ENCODE measurements around the gene ATP1A4.

ATP1A4 gene

GRCh38 chr1:160136121-160136925 is 15.1 kb upstream of the ATP1A4 start:
- ATAC-seq = no peak

GRCh38 chr1:160136926-160137200 is 14.5 kb upstream of the ATP1A4 start:
- no peak; the same call in 2 of the 3 replicates for ATAC-seq
- TF ChIP-seq POU6F1 (CRISPR knock-in tag; IDR thresholded peaks at IDR 0.05; ENCODE audit: borderline replicate concordance, low read depth) (no peak), RARB (CRISPR knock-in tag; IDR thresholded peaks at IDR 0.05) (no peak), ESRRG (CRISPR knock-in tag; IDR thresholded peaks at IDR 0.05) (no peak), GLIS3 (CRISPR knock-in tag; IDR thresholded peaks at IDR 0.05) (no peak), ZFP3 (CRISPR knock-in tag; IDR thresholded peaks at IDR 0.05) (no peak), TOX (CRISPR knock-in tag; IDR thresholded peaks at IDR 0.05; ENCODE audit: borderline replicate concordance) (no peak), ZFP30 (CRISPR knock-in tag; IDR thresholded peaks at IDR 0.05) (no peak), CREB5 (CRISPR knock-in tag; IDR thresholded peaks at IDR 0.05; ENCODE audit: low read depth) (no peak), ISL1 (CRISPR knock-in tag; IDR thresholded peaks at IDR 0.05) (no peak), TSHZ2 (CRISPR knock-in tag; IDR thresholded peaks at IDR 0.05) (no peak), ARNTL (CRISPR knock-in tag; IDR thresholded peaks at IDR 0.05; ENCODE audit: borderline replicate concordance, low read depth) (no peak), ZNF70 (CRISPR knock-in tag; IDR thresholded peaks at IDR 0.05) (no peak)

More at GRCh38 chr1:160136121-160136925, 15.1 kb upstream of the ATP1A4 start:
- TF ChIP-seq ISL1 (CRISPR knock-in tag; IDR thresholded peaks at IDR 0.05) (no peak), ARNTL (CRISPR knock-in tag; IDR thresholded peaks at IDR 0.05; ENCODE audit: borderline replicate concordance, low read depth) (no peak), ZFP30 (CRISPR knock-in tag; IDR thresholded peaks at IDR 0.05) (no peak), BACH2 (CRISPR knock-in tag; IDR thresholded peaks at IDR 0.05; ENCODE audit: borderline replicate concordance) (no peak), ZNF8 (CRISPR knock-in tag; IDR thresholded peaks at IDR 0.05) (no peak), PPARA (CRISPR knock-in tag; IDR thresholded peaks at IDR 0.05; ENCODE audit: borderline replicate concordance) (no peak), GLIS3 (CRISPR knock-in tag; IDR thresholded peaks at IDR 0.05) (no peak), RARB (CRISPR knock-in tag; IDR thresholded peaks at IDR 0.05) (no peak), CSDC2 (CRISPR knock-in tag; IDR thresholded peaks at IDR 0.05) (no peak), TOX (CRISPR knock-in tag; IDR thresholded peaks at IDR 0.05; ENCODE audit: borderline replicate concordance) (no peak), ZC3H10 (CRISPR knock-in tag; IDR thresholded peaks at IDR 0.05) (no peak), ZNF565 (CRISPR knock-in tag; conservative IDR thresholded peaks at IDR 0.05; ENCODE audit: low read depth) (no peak), PATZ1 (CRISPR knock-in tag; IDR thresholded peaks at IDR 0.05; ENCODE audit: borderline replicate concordance) (no peak), SNAI2 (CRISPR knock-in tag; IDR thresholded peaks at IDR 0.05) (no peak), ZNF70 (CRISPR knock-in tag; IDR thresholded peaks at IDR 0.05) (no peak), TSHZ2 (CRISPR knock-in tag; IDR thresholded peaks at IDR 0.05) (no peak), CSRNP3 (CRISPR knock-in tag; IDR thresholded peaks at IDR 0.05) (no peak)

Data from SK-N-SH treated with all-trans-retinoic acid at 6 μM for 48 hours (cell line).